ENCODE measurements around the gene SLC44A3.

SLC44A3 gene

DNA sequence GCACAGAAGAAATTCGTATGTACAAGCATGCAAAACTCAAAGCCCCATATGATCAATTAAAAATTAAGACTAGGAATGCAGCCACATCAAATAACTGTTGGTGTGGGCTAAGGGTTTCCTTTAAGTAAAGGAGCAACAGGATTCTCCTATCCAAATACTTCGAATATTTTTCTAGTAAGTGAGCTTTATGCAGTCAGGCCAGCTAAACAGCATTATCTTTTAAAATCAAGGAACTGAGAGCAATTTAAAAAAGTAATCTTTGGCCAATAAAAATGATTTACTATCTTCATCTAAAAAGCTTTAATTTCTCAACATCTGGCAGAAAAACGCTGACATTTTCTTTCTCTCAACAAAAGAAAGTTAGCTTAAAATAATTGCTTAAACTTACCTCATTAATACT, 87.0 kb downstream of the SLC44A3 start:
- no peak for DNase-seq (ENCODE audit: low read depth, low spot score)

- no peak for DNase-seq (ENCODE audit: low read depth, low spot score)
These were observed 88.0 kb downstream of the SLC44A3 start for GRCh38 chr1:94908190-94908589.

GRCh38 chr1:94908965-94909364, 88.8 kb downstream of the SLC44A3 start:
- no peak for DNase-seq (ENCODE audit: low read depth, low spot score)

DNA sequence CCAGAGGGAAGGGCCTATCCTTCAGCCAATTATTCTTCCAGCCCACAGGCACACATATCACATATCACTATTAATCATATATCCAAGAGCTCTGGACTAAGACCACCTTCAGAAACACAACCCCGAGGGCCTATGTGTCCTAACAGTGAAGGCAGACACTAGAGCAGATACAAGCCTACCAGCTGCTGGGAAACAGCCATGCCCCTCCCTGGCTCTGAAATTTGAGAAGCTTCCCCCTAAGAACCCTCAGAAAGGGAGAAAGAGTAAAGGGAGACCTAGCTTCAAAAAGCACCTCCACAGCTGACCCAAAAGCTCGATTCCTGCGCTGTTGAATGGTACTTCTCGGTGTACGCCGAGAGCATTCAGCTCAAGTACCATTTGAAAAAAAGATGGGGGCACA, 89.3 kb downstream of the SLC44A3 start:
- no peak for DNase-seq (ENCODE audit: low read depth, low spot score)

DNA sequence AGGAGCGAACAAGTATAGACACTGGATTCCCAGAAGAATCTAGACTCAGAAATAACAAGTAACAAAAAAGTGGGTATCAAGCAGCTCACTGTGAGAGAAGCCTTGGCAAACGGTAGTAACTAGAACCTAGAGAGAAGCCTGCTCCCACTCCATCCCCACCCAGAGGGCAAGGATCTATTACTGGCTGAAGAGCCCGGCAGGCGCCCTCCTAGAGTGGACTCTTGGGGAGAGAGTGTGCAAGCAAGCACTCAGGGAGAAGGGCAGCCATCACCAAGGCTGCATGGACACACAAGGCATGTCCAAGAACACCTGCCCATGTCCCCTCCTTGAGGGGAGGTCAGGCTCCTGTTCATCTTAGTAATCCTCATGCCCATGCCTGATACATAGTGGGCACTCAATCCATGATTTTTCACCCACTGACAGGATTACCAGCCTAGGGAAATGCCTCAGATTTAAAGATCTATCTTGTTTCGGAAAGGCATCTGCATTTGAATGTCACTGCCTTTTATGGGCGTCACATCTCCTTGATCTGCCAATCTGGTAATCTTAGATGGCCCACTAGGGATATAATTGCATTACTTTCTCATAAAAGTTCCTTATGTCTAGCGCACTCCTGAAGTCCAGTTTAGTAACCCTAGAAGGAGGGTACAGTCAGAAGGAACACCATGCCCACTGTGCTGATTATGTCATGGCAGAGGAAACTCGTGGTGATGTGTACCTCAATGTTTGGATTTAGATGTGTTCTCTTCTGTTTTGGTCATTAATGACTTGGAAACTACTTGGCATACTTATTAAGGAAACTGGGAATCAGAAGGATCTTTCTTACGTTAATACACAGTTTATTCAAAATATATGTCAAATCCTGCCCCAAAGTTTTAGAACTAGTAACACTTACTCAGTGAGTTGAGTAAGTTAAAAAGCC, 92.4 kb downstream of the SLC44A3 start:
- no peak for DNase-seq (ENCODE audit: low read depth, low spot score)

DNA sequence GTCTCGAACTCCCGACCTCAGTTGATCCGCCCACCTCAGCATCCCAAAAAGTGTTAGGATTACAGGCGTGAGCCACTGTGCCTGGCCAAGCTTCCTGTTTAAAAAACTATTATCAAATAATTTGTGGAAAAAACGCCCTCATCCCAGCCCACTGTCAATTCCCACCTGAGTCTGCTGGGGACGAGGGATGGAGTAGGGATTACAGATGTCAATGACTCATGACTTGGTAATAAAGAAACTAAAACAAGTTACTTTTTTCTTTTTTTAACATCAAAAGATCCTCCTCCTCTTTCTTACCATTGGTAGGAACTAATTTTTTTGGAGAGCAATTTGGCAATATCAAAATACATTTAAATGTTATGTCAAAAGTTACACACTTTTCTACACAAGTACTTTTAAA, 97.1 kb downstream of the SLC44A3 start:
- peak; percentile 14 for DNase-seq (ENCODE audit: low read depth, low spot score)

DNA sequence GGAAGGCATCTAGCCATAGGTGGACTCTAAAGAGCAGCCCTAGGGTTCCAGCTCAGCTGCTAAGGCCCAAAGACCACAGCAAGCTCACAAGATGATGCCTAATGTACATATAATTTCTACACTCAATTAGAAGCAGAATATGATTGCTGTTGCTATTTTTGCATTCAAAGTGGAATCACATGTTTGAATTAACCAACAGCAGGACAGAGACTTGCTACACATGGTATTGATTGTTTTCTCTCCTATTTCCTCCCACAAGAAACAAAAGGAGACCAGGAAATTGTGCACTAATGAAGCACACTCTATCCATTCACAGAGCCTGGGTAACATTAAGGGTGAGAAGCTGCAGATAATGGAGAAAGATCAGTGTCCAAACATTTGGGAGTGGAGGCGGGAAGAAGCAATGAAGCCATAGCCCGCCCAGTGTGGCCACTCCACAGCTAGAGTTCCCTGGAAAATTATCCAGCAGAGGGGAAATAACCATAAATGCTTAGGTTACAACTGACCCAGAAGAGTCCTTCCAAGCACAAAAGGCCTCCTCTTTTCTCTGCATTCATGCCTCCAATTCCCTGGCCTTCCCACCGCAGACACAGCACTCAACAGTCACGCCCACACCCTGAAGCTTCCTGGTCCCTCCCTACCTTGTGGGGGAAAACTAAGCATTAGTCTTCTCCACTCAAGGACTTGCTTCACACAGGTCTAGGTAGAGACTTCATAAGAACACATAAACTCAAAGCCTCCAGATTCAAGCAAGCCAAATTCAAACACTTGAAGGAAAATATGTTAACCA, 99.3 kb downstream of the SLC44A3 start:
- peak; percentile 24 for DNase-seq (ENCODE audit: low read depth, low spot score)

DNA sequence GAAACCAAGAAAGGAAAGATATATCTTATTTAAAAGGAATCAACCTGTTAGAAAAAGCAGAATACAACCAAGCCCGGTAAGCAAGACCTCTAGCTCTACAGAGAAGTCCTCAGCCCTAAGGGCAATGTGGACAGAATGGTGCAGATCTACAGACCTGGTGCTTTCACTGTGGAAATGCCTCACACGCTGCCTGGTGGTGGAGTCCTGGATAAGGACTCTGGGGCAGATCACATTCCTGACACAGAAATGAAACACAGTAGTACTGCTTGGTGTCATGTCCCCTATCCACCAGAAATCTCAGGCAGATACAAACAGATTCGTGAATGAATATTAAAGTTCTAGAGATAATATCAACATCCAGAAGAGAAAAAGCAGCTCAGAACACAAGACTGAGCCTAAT, 99.9 kb downstream of the SLC44A3 start:
- peak; percentile 33 for DNase-seq (ENCODE audit: low read depth, low spot score)

DNA sequence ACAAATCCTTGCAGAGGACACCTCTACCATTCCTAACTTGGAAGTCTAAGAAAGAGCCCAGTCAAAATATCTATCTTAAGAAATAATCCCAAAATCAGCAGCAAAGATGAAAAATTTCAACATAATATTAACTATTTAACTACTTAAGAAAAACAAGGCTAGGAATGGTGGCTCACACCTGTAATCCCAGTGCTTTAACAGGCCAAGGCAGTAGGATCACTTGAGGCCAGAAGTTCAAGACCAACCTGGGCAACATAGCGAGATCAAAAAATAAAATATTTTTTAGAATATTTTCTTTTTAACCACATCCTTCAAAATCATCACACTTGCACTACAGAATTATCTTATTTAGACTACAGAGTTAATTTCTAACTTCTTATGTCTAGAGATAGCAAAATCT, 101.8 kb downstream of the SLC44A3 start:
- DNase-seq (ENCODE audit: low read depth, low spot score), result peak; percentile 10

- DNase-seq (ENCODE audit: low read depth, low spot score), result peak; percentile 77
These were observed 102.7 kb downstream of the SLC44A3 start for GRCh38 chr1:94922761-94923331.

DNA sequence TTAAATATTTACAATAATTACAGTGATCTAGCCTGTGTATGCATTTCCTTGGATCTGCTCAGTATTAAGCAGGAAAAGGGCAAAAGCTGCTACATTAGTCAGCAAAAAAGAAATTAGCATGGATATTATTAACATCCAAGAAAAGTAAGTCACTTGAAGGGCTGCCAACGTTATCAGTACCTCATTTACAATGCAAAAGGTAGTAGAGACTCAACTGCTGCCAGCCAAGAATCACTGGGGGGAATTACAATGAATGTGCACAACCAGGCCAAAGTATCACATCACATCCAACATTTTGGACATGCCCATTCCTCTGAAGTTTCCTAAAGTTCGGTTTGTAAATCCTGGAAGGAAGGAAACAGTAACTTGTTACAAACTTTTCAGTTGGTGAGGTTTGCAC, 104.8 kb downstream of the SLC44A3 start:
- peak; percentile 82 for DNase-seq (ENCODE audit: low read depth, low spot score)

- DNase-seq (ENCODE audit: low read depth, low spot score), result peak; percentile 98
These were observed 105.5 kb downstream of the SLC44A3 start for GRCh38 chr1:94925561-94926125.

GRCh38 chr1:94926126-94926914, 106.2 kb downstream of the SLC44A3 start:
- DNase-seq (ENCODE audit: low read depth, low spot score), result peak; percentile 81

GRCh38 chr1:94926915-94927404, 106.8 kb downstream of the SLC44A3 start, which contains the start of gene CNN3:
Gene CNN3 (minus strand): TSS chr1:94927110. CDS start chr1:94926894, 216 bp downstream.
- peak; percentile 99 for DNase-seq (ENCODE audit: low read depth, low spot score)

- peak; percentile 75 for DNase-seq (ENCODE audit: low read depth, low spot score)
These were observed 107.4 kb downstream of the SLC44A3 start for GRCh38 chr1:94927405-94928175.

DNA sequence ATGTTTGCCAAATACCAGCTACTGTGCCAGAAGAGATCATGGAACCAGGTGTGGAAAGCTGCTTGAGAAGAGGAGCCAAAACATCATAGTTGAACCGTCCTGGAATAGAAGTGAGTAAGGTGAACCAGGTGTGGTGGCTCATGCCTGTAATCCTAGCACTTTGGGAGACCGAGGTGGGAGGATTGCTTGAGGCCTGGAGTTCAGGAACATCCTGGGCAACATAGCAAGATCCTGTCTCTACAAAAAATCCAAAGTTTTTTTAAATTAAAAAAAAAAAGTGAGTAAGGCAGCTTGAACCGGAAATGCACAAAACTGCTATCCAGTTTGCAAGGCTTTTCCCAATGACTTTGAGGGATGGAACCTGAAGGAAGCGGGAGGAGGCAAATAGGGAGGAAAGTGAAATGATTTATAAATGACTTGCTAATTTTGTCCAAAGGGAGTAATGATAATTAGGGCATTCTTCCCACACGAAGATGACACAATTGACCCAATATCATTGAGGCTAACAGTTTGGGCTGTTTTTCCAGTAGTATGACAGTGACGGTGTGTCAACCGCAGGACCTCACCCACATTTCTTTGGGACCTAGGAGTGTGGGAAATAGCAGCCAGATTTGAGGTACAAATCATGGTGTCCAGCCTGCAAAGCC, 108.3 kb downstream of the SLC44A3 start:
- DNase-seq (ENCODE audit: low read depth, low spot score), result no peak

- DNase-seq (ENCODE audit: low read depth, low spot score), result peak; percentile 20
These were observed 109.4 kb downstream of the SLC44A3 start for GRCh38 chr1:94929351-94930217.

DNA sequence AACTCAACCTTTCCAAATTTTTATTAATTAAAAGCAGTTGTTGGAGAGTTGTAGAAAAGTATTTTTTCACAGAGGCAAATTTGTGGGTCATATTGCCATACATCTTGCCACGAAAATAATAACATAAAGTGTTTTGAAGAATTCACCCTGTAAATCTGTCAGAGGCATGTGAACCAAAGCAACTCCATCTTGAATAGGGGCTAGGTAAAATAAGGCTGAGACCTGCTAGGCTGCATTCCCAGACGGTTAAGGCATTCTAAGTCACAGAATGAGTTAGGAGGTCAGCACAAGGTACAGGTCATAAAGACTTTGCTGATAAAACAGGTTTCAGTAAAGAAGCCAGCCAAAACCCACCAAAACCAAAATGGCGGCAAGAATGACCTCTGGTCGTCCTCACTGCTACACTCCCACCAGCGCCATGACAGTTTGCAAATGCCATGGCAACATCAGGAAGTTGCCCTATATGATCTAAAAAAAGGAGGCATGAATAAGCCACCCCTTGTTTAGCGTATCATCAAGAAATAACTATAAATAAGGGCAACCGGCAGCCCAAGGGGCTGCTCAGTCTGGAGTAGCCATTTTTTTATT, 111.2 kb downstream of the SLC44A3 start:
- no peak for DNase-seq (ENCODE audit: low read depth, low spot score)

Data from astrocyte of the hippocampus (primary cell).